IMR-90 (cell line): ENCODE results near the gene TRAP1. TPM values are rescaled to one million over a fixed set of nuclear protein-coding genes. Genes with fewer than 3 reads are reported as not detected.

Experiments
- ATAC-seq: fragments of 200-7000 bp; cut with Tn5 transposase; 2 replicates; pipeline ENCODE4 v1.9.1; 2020; ENCODE audit warnings: low read depth, mild to moderate bottlenecking, moderate library complexity
- BruUV-seq: library from RNA; stranded (reverse); fragments of 400-500 nt; replicated peaks from 2 replicates; lab custom pipeline; 2021; lab: Mats Ljungman, UMichigan
- CTCF ChIA-PET: fragments of 300-600 bp; formaldehyde crosslinking; extraction: SDS; loops from one replicate; lab custom pipeline; 2021; ENCODE audit warnings: antibody characterized with exemption; lab: Yijun Ruan, JAX
- POLR2A ChIA-PET: fragments of 300-600 bp; sonication (Branson Sonifier 250); formaldehyde crosslinking; loops from one replicate; lab custom pipeline; 2022; ENCODE audit warnings: antibody characterized with exemption; ENCODE audit not compliant: unreplicated experiment; lab: Charles Lee
- DNase-seq: peaks from one replicate; pipeline ENCODE4 v3.0.0; 2013
- H2AFZ ChIP-seq: replicated peaks from 2 replicates; pipeline ENCODE3; 2013; ENCODE audit warnings: low read length, mild to moderate bottlenecking; ENCODE audit not compliant: poor library complexity
- H2AK5ac ChIP-seq: 2 replicates; pipeline ENCODE4 v1.6.1; 2013; ENCODE audit warnings: low read depth, low read length, inconsistent platforms
- H2AK9ac ChIP-seq: replicated peaks from 2 replicates; pipeline ENCODE3; 2013; ENCODE audit warnings: mild to moderate bottlenecking, low read depth, low read length, moderate library complexity; ENCODE audit not compliant: poor library complexity
- H2BK120ac ChIP-seq: 2 replicates; pipeline ENCODE4 v1.6.1; 2013; ENCODE audit warnings: low read depth, low read length, inconsistent platforms
- H2BK15ac ChIP-seq: 3 replicates; pipeline ENCODE4 v1.6.1; 2013; ENCODE audit warnings: low read depth, low read length, inconsistent platforms
- H2BK20ac ChIP-seq: 2 replicates; pipeline ENCODE4 v1.6.1; 2013; ENCODE audit warnings: low read depth, mild to moderate bottlenecking, inconsistent platforms, low read length, moderate library complexity
- H2BK5ac ChIP-seq: 2 replicates; pipeline ENCODE4 v1.6.1; 2013; ENCODE audit warnings: mild to moderate bottlenecking, low read depth, low read length, inconsistent platforms; ENCODE audit not compliant: poor library complexity, severe bottlenecking
- H3K14ac ChIP-seq: replicated peaks from 2 replicates; pipeline ENCODE4 v1.6.1; 2013; ENCODE audit warnings: low read depth, low read length, inconsistent platforms
- H3K18ac ChIP-seq: 2 replicates; pipeline ENCODE4 v1.6.1; 2013; ENCODE audit warnings: low read depth, low read length, control low read depth
- H3K23ac ChIP-seq: 2 replicates; pipeline ENCODE4 v1.6.1; 2013; ENCODE audit warnings: low read depth, low read length, inconsistent platforms
- H3K27ac ChIP-seq: 2 replicates; pipeline ENCODE4 v1.5.1; 2013; ENCODE audit warnings: mild to moderate bottlenecking, control low read depth, low read length; ENCODE audit not compliant: insufficient read depth
- H3K27me3 ChIP-seq: 2 replicates; pipeline ENCODE4 v1.6.1; 2013; ENCODE audit warnings: low read length; ENCODE audit not compliant: control insufficient read depth, insufficient read depth
- H3K36me3 ChIP-seq: 2 replicates; pipeline ENCODE4 v1.6.1; 2013; ENCODE audit warnings: low read length, mixed read lengths; ENCODE audit not compliant: control insufficient read depth, insufficient read depth
- H3K4ac ChIP-seq: 2 replicates; pipeline ENCODE4 v1.6.1; 2013; ENCODE audit warnings: low read depth, low read length, inconsistent platforms
- H3K4me1 ChIP-seq: 2 replicates; pipeline ENCODE4 v1.6.1; 2013; ENCODE audit warnings: low read length, mixed read lengths; ENCODE audit not compliant: control insufficient read depth, insufficient read depth
- H3K4me2 ChIP-seq: 2 replicates; pipeline ENCODE4 v1.6.1; 2013; ENCODE audit warnings: low read depth, mild to moderate bottlenecking, control low read depth, low read length, moderate library complexity
- H3K4me3 ChIP-seq: 2 replicates; pipeline ENCODE4 v1.5.1; 2013; ENCODE audit warnings: low read depth, mild to moderate bottlenecking, control low read depth, low read length, moderate library complexity; ENCODE audit not compliant: insufficient read depth
- H3K56ac ChIP-seq: 2 replicates; pipeline ENCODE4 v1.6.1; 2013; ENCODE audit warnings: low read length, inconsistent platforms; ENCODE audit not compliant: insufficient read depth; ENCODE audit errors: extremely low read depth
- H3K79me1 ChIP-seq, 2 experiments: 2 replicates each; pipeline ENCODE4 v1.6.1; 2013; ENCODE audit warnings: low read length in 2 of 2, inconsistent platforms in 1 of 2, low read depth in 1 of 2
- H3K9ac ChIP-seq: 2 replicates; pipeline ENCODE4 v1.6.1; 2013; ENCODE audit warnings: low read depth, low read length, control low read depth
- H3K9me1 ChIP-seq: 2 replicates; pipeline ENCODE4 v1.6.1; 2013; ENCODE audit warnings: low read length, inconsistent platforms; ENCODE audit not compliant: insufficient read depth
- H3K9me3 ChIP-seq: 2 replicates; pipeline ENCODE4 v1.6.1; 2013; ENCODE audit warnings: low read length; ENCODE audit not compliant: control insufficient read depth, insufficient read depth
- H4K20me1 ChIP-seq: 2 replicates; pipeline ENCODE4 v1.6.1; 2013; ENCODE audit warnings: low read length, inconsistent platforms; ENCODE audit not compliant: insufficient read depth
- H4K5ac ChIP-seq: 2 replicates; pipeline ENCODE4 v1.6.1; 2013; ENCODE audit warnings: mild to moderate bottlenecking, low read depth, low read length, control low read depth
- H4K8ac ChIP-seq, 2 experiments: 2 replicates each; pipeline ENCODE4 v1.6.1; 2013; ENCODE audit warnings: low read depth in 2 of 2, low read length in 2 of 2, control low read depth in 1 of 2, inconsistent platforms in 1 of 2
- H4K91ac ChIP-seq: 2 replicates; pipeline ENCODE4 v1.6.1; 2013; ENCODE audit warnings: low read depth, low read length, inconsistent platforms; ENCODE audit not compliant: insufficient read depth
- BHLHE40 ChIP-seq: fragments of 150-350 bp; IDR thresholded peaks from 2 replicates; pipeline ENCODE4 v1.6.1; 2016; ENCODE audit warnings: mild to moderate bottlenecking, low read depth, low read length
- CHD1 ChIP-seq: IDR thresholded peaks from 2 replicates; pipeline ENCODE4 v1.6.1; 2012; ENCODE audit warnings: low read depth, low read length, improper control_type of control experiment
- MAFK ChIP-seq: IDR thresholded peaks from 2 replicates; pipeline ENCODE4 v1.6.1; 2012; ENCODE audit warnings: low read depth, low read length, improper control_type of control experiment
- NFE2L2 ChIP-seq: fragments of 150-350 bp; IDR thresholded peaks from 2 replicates; pipeline ENCODE4 v1.6.1; 2016; ENCODE audit warnings: low read depth, mild to moderate bottlenecking, low read length
- POLR2A ChIP-seq: IDR thresholded peaks from 2 replicates; pipeline ENCODE4 v1.6.1; 2012; ENCODE audit warnings: mild to moderate bottlenecking, low read depth, low read length
- RFX5 ChIP-seq: IDR thresholded peaks from 2 replicates; pipeline ENCODE4 v1.8.0; 2012; ENCODE audit warnings: low read depth, mild to moderate bottlenecking, low read length, moderate library complexity
- WGBS, 2 experiments: methylation state at CpG; one replicate each; pipeline versions ENCODE4 v1.1.5 to v1.1.7; 2013; ENCODE audit warnings: missing lambda C conversion rate in 2 of 2; ENCODE audit not compliant: insufficient read length in 1 of 2; ENCODE audit errors: extremely low coverage in 2 of 2; 5-methylcytosine and 5-hydroxymethylcytosine counted together
- dilution Hi-C: fragments of 300-500 bp; cut with HindIII; formaldehyde crosslinking; loops from one replicate; pipeline ENCODE4 v1.14.3; 2018; ENCODE audit warnings: low sequenced_read_pairs; ENCODE audit not compliant: unreplicated experiment
- in situ Hi-C: fragments of 300-500 bp; cut with MboI; formaldehyde crosslinking; loops from 3 replicates; pipeline ENCODE4 v1.14.3; 2019; ENCODE audit warnings: low sequenced_read_pairs, inconsistent platforms, mixed read lengths
- intact Hi-C: fragments of 100-400 bp; cut with micrococcal nuclease; formaldehyde crosslinking; loops from 2 replicates; pipeline ENCODE4 v1.10.0; 2022
- polyA plus RNA-seq, 3 experiments: library from polyadenylated mRNA; depleted of rRNA; stranded (reverse); fragments of >200 nt; gene quantifications; 2 replicates each; pipeline ENCODE4 v1.2.3, GENCODE V29; 2012; ENCODE audit warnings: low replicate concordance in 1 of 3
- total RNA-seq: library from RNA; depleted of rRNA; stranded (reverse); fragments of >200 nt; gene quantifications from 2 replicates; pipeline ENCODE4 v1.2.3, GENCODE V29; 2012
- TF ChIP-seq, protein P1 (sequence below): conservative IDR thresholded peaks from 2 replicates; pipeline ENCODE4 v1.5.1; 2012; ENCODE audit warnings: mild to moderate bottlenecking, low read depth, low read length, improper control_type of control experiment

The TRAP1 gene
- total and polyA plus RNA-seq, 2 of the 4 experiments (the other 2 are of a cell fraction), result 139 to 145 TPM

- Histone ChIP-seq H3K9ac (no peak overlapping the region), H2AK9ac (no peak overlapping the region), H3K4me3 (no peak overlapping the region), H3K79me1 (peaks cover 30 to 51% of the 10 kb centered on the region in 2 experiments), H2BK20ac (no peak overlapping the region), H3K27me3 (no peaks in the 10 kb centered on the region), H2BK15ac (no peak overlapping the region), H2BK5ac (peak overlapping the region; percentile 11), H3K9me3 (no peaks in the 10 kb centered on the region), H3K14ac (no peak overlapping the region), H4K20me1 (peaks cover 8% of the 10 kb centered on the region; the same call in 1 of the 2 replicates), H3K27ac (peak overlapping the region; percentile 34; the same call in 1 of the 2 replicates), H2AK5ac (no peak overlapping the region), H4K5ac (no peak overlapping the region; the same call in 1 of the 2 replicates), H3K4me2 (peak overlapping the region; percentile 1; the same call in 1 of the 2 replicates), H3K23ac (no peak overlapping the region), H4K91ac (no peak overlapping the region), H3K56ac (no peak overlapping the region), H3K36me3 (no peaks in the 10 kb centered on the region), H3K4me1 (peaks cover 4% of the 10 kb centered on the region; the same call in 1 of the 2 replicates), H3K4ac (peak overlapping the region; percentile 16; the same call in 1 of the 2 replicates), H2BK120ac (no peak overlapping the region), H3K9me1 (0 out of 2 replicates have a peak, but pooled peaks cover 3% of the 10 kb centered on the region), H4K8ac (0 out of 4 replicates have a peak overlapping the region, but pooled peaks of 1 of the 2 experiments have one; percentile 10), H2AFZ (no peak overlapping the region), H3K18ac (no peak overlapping the region)
- WGBS, 2 experiments, result 96% methylated on average over 3 of the region's 13 CpGs; no CpG with 5 or more reads in 1 of the 2 experiments
- CTCF ChIA-PET, result no interaction called here
- ATAC-seq, result peak; percentile 98
- TF ChIP-seq CHD1 (no peak), POLR2A (no peak), MAFK (no peak; the same call in 1 of the 2 replicates), RFX5 (no peak), NFE2L2 (peak; percentile 87), BHLHE40 (peak; percentile 76; the same call in 1 of the 2 replicates)
- TF ChIP-seq, protein P1, sequence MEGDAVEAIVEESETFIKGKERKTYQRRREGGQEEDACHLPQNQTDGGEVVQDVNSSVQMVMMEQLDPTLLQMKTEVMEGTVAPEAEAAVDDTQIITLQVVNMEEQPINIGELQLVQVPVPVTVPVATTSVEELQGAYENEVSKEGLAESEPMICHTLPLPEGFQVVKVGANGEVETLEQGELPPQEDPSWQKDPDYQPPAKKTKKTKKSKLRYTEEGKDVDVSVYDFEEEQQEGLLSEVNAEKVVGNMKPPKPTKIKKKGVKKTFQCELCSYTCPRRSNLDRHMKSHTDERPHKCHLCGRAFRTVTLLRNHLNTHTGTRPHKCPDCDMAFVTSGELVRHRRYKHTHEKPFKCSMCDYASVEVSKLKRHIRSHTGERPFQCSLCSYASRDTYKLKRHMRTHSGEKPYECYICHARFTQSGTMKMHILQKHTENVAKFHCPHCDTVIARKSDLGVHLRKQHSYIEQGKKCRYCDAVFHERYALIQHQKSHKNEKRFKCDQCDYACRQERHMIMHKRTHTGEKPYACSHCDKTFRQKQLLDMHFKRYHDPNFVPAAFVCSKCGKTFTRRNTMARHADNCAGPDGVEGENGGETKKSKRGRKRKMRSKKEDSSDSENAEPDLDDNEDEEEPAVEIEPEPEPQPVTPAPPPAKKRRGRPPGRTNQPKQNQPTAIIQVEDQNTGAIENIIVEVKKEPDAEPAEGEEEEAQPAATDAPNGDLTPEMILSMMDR, result no peak
- dilution Hi-C loops (no loop called here), in situ Hi-C loops (no loop called here), intact Hi-C loops (loop anchor here (10.0 kb wide), 2 partner anchors 418 to 558 kb away; partner anchors contain the start of gene ADCY9)
- BruUV-seq, result no TSS peak
- POLR2A ChIA-PET, result no interaction called here
- peak; percentile 94 for DNase-seq
Measured at GRCh38 chr16:3696425-3697218, 20.7 kb downstream of the TRAP1 start.
